AG09309 (cell line): ENCODE data around the gene OTOF.
A peak's percentile ranks its signal among the peaks of the same experiment; 100 is the strongest.

ENCODE experiments used
- DNase-seq: peaks from one replicate; pipeline ENCODE4 v3.0.0-alpha.2; 2010; ENCODE audit warnings: low read depth
- H3K4me3 ChIP-seq: 2 replicates; pipeline ENCODE4 v1.5.1; 2011; ENCODE audit warnings: mild to moderate bottlenecking, low read depth, low read length, moderate library complexity; ENCODE audit not compliant: control insufficient read depth
- TF ChIP-seq, protein P1 (sequence below): IDR thresholded peaks from 2 replicates; pipeline ENCODE4 v1.5.1; 2011; ENCODE audit warnings: mild to moderate bottlenecking, low read depth, low read length, inconsistent platforms; ENCODE audit not compliant: insufficient read depth, control insufficient read depth; ENCODE audit errors: missing control alignments

OTOF gene

DNA sequence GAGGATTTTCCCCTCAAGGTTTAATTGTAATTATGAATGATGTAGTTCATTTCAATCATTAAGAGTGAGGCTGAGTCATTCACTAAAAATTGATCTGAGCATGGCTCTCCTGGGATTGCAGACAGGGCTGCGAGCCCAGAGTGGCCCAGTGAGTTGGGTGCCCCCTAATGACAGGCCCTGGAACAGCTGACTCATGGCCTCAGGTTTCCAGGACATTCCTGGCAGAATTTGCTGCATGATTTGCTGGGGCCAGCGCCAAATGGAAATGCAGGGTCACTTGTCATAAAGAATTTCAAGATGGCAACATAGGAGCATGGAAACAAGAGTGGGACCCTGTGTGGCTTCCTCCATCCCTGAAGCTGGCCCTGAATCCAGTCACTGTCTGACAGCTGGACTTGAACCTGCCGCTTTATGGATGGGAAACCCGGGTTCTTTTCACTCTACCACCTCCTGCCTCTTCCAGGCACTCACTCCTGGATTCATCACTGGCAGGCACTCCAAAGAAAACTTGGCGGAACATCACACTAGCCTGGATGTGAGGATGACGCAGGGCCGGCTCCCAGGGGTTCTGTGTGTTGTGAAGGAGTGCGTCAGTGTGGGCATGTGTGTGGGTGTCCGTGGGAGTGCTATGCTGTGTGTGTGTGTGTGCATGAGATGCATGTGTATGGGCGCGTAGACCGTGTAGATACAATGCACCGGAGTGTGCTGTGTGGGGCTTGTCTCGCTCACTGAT, 15.2 kb downstream of the OTOF start:
- peak; percentile 29 for DNase-seq
- TF ChIP-seq, protein P1, sequence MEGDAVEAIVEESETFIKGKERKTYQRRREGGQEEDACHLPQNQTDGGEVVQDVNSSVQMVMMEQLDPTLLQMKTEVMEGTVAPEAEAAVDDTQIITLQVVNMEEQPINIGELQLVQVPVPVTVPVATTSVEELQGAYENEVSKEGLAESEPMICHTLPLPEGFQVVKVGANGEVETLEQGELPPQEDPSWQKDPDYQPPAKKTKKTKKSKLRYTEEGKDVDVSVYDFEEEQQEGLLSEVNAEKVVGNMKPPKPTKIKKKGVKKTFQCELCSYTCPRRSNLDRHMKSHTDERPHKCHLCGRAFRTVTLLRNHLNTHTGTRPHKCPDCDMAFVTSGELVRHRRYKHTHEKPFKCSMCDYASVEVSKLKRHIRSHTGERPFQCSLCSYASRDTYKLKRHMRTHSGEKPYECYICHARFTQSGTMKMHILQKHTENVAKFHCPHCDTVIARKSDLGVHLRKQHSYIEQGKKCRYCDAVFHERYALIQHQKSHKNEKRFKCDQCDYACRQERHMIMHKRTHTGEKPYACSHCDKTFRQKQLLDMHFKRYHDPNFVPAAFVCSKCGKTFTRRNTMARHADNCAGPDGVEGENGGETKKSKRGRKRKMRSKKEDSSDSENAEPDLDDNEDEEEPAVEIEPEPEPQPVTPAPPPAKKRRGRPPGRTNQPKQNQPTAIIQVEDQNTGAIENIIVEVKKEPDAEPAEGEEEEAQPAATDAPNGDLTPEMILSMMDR, result peak; percentile 82
- no peak overlapping the region for H3K4me3 ChIP-seq

DNA sequence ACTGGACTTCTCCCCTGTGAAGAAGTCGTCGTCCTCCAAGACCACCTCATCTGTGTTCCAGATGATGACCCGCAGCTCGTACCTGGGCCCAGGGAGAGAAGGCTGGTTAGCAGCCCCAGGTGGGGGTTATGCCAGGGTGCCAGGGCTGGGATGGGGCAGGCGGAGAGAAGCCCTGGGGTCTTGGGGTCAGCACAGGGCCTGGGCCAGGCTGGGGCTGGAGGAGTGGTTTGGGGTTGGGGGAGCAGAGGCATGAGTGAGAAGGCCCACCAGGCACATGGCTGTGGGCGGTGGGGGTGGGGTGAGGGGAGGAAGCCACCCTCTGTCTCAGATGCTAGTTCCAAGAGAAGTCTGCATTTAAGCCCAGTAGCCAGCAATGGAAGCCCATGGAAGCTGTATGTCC, 15.8 kb downstream of the OTOF start:
- no peak for DNase-seq
- H3K4me3 ChIP-seq, result no peak overlapping the region
- TF ChIP-seq, protein P1, result no peak

DNA sequence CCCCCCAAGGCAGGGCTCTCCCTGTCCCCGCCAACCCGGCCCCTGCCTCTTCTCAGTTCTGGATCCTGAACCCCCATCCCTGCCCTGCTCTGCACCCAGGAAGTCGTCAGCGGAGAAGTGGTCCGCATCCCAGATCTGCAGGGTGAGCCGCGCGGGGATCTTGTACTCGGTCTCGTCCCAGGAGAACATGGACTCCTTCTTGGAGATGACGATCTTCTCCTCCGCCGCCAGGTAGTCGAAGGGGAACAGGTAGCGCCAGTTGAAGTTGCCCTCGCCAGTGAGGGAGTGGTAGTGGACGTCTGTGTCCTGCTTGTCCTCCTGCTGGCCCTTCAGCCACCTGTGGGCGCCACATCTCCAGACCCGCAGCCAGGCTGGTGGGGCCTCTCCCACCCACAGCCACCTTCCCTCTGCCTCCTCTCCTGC, 16.3 kb downstream of the OTOF start:
- TF ChIP-seq, protein P1, result no peak
- no peak for DNase-seq
- H3K4me3 ChIP-seq, result no peak overlapping the region

DNA sequence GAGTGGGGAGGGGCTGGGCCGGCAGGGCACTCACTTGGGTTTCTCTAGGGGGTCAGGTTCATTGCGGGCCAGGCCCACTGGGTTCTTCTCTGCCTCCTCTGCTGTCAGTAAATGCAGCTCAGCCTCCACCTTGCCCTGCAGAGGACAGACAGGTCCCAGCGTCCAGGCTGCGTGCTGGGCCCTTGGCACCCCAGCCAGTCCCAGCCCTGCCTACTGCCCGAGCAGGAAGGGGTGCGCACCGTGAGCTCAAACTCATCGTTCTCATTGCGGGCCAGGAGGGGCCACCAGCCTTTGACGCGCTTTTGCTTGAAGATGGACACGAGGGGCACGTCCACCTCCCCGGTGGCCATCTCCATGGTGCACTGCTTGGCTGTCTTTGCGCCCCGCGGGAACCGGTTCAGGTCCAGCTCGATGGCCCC, 17.3 kb downstream of the OTOF start:
- TF ChIP-seq, protein P1, result no peak
- no peak for DNase-seq
- no peak overlapping the region for H3K4me3 ChIP-seq

DNA sequence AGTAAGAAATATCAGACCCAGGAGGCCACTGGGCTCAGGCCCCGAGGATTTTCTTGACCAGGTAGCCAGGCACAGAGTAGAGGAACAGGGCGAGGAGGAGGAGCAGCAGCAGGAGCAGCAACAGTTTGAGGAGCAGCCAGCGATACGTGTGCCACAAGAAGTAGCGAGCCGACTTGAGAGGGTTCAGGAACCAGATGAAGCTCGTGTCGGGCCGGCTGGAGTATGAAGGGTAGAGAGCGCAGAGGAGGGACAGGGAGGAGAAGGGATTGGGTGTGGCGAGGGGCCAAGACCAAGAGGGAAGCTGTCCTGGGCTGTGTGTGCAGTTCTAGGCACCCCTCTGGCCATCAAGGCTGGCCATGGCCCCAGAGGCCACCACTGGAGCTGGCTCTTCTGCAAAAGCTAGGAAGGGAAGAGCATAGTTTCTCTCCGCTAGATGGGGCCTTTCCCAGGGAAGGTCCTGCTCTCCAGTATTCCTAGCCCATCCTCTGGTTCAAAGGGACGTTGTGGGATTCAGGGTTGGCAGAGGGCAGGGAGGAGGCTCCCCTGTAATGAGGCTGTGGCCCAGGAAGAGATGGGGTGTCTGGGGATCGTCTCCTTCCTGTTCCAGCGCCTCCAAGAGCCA, 17.8 kb downstream of the OTOF start:
- no peak for DNase-seq
- TF ChIP-seq, protein P1, result no peak
- no peak overlapping the region for H3K4me3 ChIP-seq

DNA sequence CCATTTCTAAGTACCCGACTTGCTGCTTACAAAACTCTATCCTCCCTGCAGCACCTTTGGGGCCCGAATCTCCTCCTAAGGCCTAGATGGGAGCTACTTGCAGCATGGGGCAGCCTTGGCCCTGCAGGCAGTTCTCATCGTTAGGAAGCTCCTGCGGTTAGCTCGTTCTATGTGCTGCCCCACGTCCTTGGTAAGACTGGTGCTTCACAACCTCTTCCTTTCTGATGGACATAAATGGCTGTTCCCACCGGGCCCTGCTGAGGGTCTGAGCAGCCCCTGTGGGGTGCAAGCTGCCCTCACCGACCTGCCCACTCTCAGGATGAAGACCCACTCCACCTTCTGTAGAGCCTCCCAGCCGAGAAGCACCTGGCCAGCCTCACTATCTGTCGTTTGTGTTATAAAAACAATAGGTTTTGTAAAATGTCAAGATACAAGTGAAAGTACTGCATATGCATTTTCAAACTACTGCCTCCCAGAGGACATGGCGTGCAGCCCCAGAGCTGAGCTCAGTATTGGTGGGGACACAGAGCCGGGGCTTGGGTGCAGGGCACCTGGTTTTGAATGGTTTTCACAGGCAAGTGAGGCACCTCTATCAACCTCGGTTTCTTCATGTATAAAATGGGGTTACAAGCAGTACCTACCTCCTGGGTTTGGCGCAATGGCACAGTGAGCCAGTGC, 19.4 kb downstream of the OTOF start:
- TF ChIP-seq, protein P1, result no peak
- no peak for DNase-seq
- no peak overlapping the region for H3K4me3 ChIP-seq
